HG03039 (cell line): ENCODE results near the gene STK32B.

Experiments used
- ATAC-seq: cut with Tn5 transposase; IDR thresholded peaks from one replicate; pipeline ENCODE4 v1.9.1; 2021; ENCODE audit warnings: mild to moderate bottlenecking, moderate library complexity; ENCODE audit not compliant: unreplicated experiment

Gene STK32B

GRCh38 chr4:5120067-5120466 is 68.8 kb downstream of the STK32B start:
- ATAC-seq: no peak

GRCh38 chr4:5120468-5120867 is 69.2 kb downstream of the STK32B start:
- ATAC-seq: no peak

- ATAC-seq: no peak
Measured at GRCh38 chr4:5122114-5122513, 70.8 kb downstream of the STK32B start.

- no peak for ATAC-seq
Measured at GRCh38 chr4:5124876-5125275, 73.6 kb downstream of the STK32B start.

- no peak for ATAC-seq
Measured at GRCh38 chr4:5125321-5125720, 74.0 kb downstream of the STK32B start.

GRCh38 chr4:5126231-5126630 is 75.0 kb downstream of the STK32B start:
- no peak for ATAC-seq

GRCh38 chr4:5126857-5127256 is 75.6 kb downstream of the STK32B start:
- no peak for ATAC-seq

- no peak for ATAC-seq
Measured at GRCh38 chr4:5127556-5127955, 76.3 kb downstream of the STK32B start.

GRCh38 chr4:5128569-5128968 is 77.3 kb downstream of the STK32B start:
- ATAC-seq: no peak

GRCh38 chr4:5133201-5133600 is 81.9 kb downstream of the STK32B start:
- no peak for ATAC-seq

GRCh38 chr4:5133933-5134594 is 82.8 kb downstream of the STK32B start:
- ATAC-seq: no peak

- no peak for ATAC-seq
Measured at GRCh38 chr4:5134620-5135019, 83.3 kb downstream of the STK32B start.

- ATAC-seq: no peak
Measured at GRCh38 chr4:5137226-5137625, 85.9 kb downstream of the STK32B start.

GRCh38 chr4:5137927-5138326 is 86.6 kb downstream of the STK32B start:
- no peak for ATAC-seq

- no peak for ATAC-seq
Measured at GRCh38 chr4:5138389-5138788, 87.1 kb downstream of the STK32B start.

- no peak for ATAC-seq
Measured at GRCh38 chr4:5139141-5139540, 87.9 kb downstream of the STK32B start.

- ATAC-seq: no peak
Measured at GRCh38 chr4:5141802-5142201, 90.5 kb downstream of the STK32B start.

- ATAC-seq: no peak
Measured at GRCh38 chr4:5142726-5143125, 91.4 kb downstream of the STK32B start.

GRCh38 chr4:5143306-5143861 is 92.1 kb downstream of the STK32B start:
- ATAC-seq: no peak

- no peak for ATAC-seq
Measured at GRCh38 chr4:5143940-5144339, 92.7 kb downstream of the STK32B start.

GRCh38 chr4:5144384-5144783 is 93.1 kb downstream of the STK32B start:
- no peak for ATAC-seq

GRCh38 chr4:5146248-5146647 is 95.0 kb downstream of the STK32B start:
- ATAC-seq: no peak

GRCh38 chr4:5152521-5152920 is 101.2 kb downstream of the STK32B start:
- no peak for ATAC-seq
